Cardiac septum (tissue), 1 donor: ENCODE results near the gene CDK6. TPM values are rescaled to one million over a fixed set of nuclear protein-coding genes. Genes with fewer than 3 reads are reported as not detected.

Experiments used
- DNase-seq: peaks from one replicate; pipeline ENCODE4 v3.0.0-alpha.2; 2020; ENCODE audit warnings: low spot score
- intact Hi-C: fragments of 100-400 bp; cut with DNase I; formaldehyde crosslinking; loops from one replicate; pipeline ENCODE4 v1.14.0; 2022
- total RNA-seq: library from RNA; stranded (reverse); fragmentation: NEBNext Ultra II Directional; extraction: Animal tissue kit (Norgen Biotek cat#: 25700); gene quantifications from one replicate; pipeline ENCODE4 v1.2.1, GENCODE V29; 2021
- donor health status: DM: no; HTN: no; CAD: no.

The CDK6 gene
- total RNA-seq, 1 donor from 2014 or later: 12.4 TPM

GRCh38 chr7:92702535-92702934, 133.8 kb downstream of the CDK6 start:
- intact Hi-C loops: no loop called here
- DNase-seq: no peak

- no peak for DNase-seq
- intact Hi-C loops: loop anchor here (10.0 kb wide), 2 partner anchors 65 to 355 kb away; no protein-coding TSS in a partner anchor
Measured at GRCh38 chr7:92699966-92700514, 136.3 kb downstream of the CDK6 start.

GRCh38 chr7:92699560-92699959, 136.8 kb downstream of the CDK6 start:
- intact Hi-C loops: loop anchor here (10.0 kb wide), 2 partner anchors 65 to 355 kb away; no protein-coding TSS in a partner anchor
- DNase-seq: no peak

GRCh38 chr7:92698237-92698841, 138.0 kb downstream of the CDK6 start:
- intact Hi-C loops: loop anchor here (10.0 kb wide), 2 partner anchors 64 to 356 kb away; no protein-coding TSS in a partner anchor
- no peak for DNase-seq

- no peak for DNase-seq
- intact Hi-C loops: loop anchor here (10.0 kb wide), 2 partner anchors 63 to 357 kb away; no protein-coding TSS in a partner anchor
Measured at GRCh38 chr7:92697414-92697813, 139.0 kb downstream of the CDK6 start.

- intact Hi-C loops: loop anchor here (10.0 kb wide), 2 partner anchors 62 to 358 kb away; no protein-coding TSS in a partner anchor
- DNase-seq: no peak
Measured at GRCh38 chr7:92697012-92697411, 139.4 kb downstream of the CDK6 start.

GRCh38 chr7:92696584-92696983, 139.8 kb downstream of the CDK6 start:
- intact Hi-C loops: loop anchor here (10.0 kb wide), 2 partner anchors 62 to 358 kb away; no protein-coding TSS in a partner anchor
- no peak for DNase-seq

GRCh38 chr7:92695308-92696261, 140.8 kb downstream of the CDK6 start:
- intact Hi-C loops: loop anchor here (1.0 to 10.0 kb wide), 3 partner anchors 61 to 359 kb away; no protein-coding TSS in a partner anchor
- no peak for DNase-seq

GRCh38 chr7:92694211-92694610, 142.2 kb downstream of the CDK6 start:
- intact Hi-C loops: loop anchor here (10.0 kb wide), 2 partner anchors 59 to 361 kb away; no protein-coding TSS in a partner anchor
- no peak for DNase-seq

- intact Hi-C loops: loop anchor here (10.0 kb wide), 2 partner anchors 59 to 361 kb away; no protein-coding TSS in a partner anchor
- DNase-seq: no peak
Measured at GRCh38 chr7:92693519-92693918, 142.9 kb downstream of the CDK6 start.

- DNase-seq: no peak
- intact Hi-C loops: loop anchor here (10.0 kb wide), 2 partner anchors 57 to 363 kb away; no protein-coding TSS in a partner anchor
Measured at GRCh38 chr7:92691578-92691977, 144.8 kb downstream of the CDK6 start.

- intact Hi-C loops: no loop called here
- no peak for DNase-seq
Measured at GRCh38 chr7:92685136-92686042, 151.0 kb downstream of the CDK6 start.

GRCh38 chr7:92684274-92684673, 152.1 kb downstream of the CDK6 start:
- intact Hi-C loops: no loop called here
- DNase-seq: no peak

- DNase-seq: no peak
- intact Hi-C loops: no loop called here
Measured at GRCh38 chr7:92682903-92683539, 153.4 kb downstream of the CDK6 start.

GRCh38 chr7:92682330-92682729, 154.0 kb downstream of the CDK6 start:
- intact Hi-C loops: no loop called here
- no peak for DNase-seq

GRCh38 chr7:92681633-92682032, 154.7 kb downstream of the CDK6 start:
- DNase-seq: no peak
- intact Hi-C loops: no loop called here

GRCh38 chr7:92680442-92680841, 155.9 kb downstream of the CDK6 start:
- no peak for DNase-seq
- intact Hi-C loops: no loop called here

- DNase-seq: no peak
- intact Hi-C loops: no loop called here
Measured at GRCh38 chr7:92678291-92678920, 158.0 kb downstream of the CDK6 start.
